Activated CD4-positive, alpha-beta memory T cell treated with anti-CD3 and anti-CD28 coated beads for 36 hours (primary cell): ENCODE data around the gene PTHLH. TPM values are rescaled to one million over a fixed set of nuclear protein-coding genes. Genes with fewer than 3 reads are reported as not detected.

Experiments
- CTCF ChIA-PET: fragments of 350-600 bp; sonication (Branson Sonifier 250); formaldehyde crosslinking; loops from one replicate; lab custom pipeline; 2021; ENCODE audit warnings: antibody characterized with exemption, inconsistent platforms; lab: Charles Lee
- POLR2A ChIA-PET: fragments of 350-600 bp; sonication (Branson Sonifier 250); formaldehyde crosslinking; loops from one replicate; lab custom pipeline; 2021; ENCODE audit warnings: antibody characterized with exemption; lab: Charles Lee
- DNase-seq: peaks from one replicate; pipeline ENCODE4 v3.0.0-alpha.2; 2020
- H3K27ac Mint-ChIP-seq: one replicate; pipeline ENCODE4 v1.8.0; 2021; ENCODE audit warnings: mixed read lengths
- H3K27me3 Mint-ChIP-seq: one replicate; pipeline ENCODE4 v1.8.0; 2021; ENCODE audit warnings: mixed read lengths
- H3K36me3 Mint-ChIP-seq: one replicate; pipeline ENCODE4 v1.8.0; 2021; ENCODE audit warnings: mixed read lengths
- H3K4me1 Mint-ChIP-seq: one replicate; pipeline ENCODE4 v1.8.0; 2021; ENCODE audit warnings: low read depth, mixed read lengths
- H3K4me3 Mint-ChIP-seq: one replicate; pipeline ENCODE4 v1.8.0; 2021; ENCODE audit warnings: mild to moderate bottlenecking, mixed read lengths
- H3K9me3 Mint-ChIP-seq: one replicate; pipeline ENCODE4 v1.8.0; 2021; ENCODE audit warnings: mixed read lengths
- intact Hi-C: fragments of 100-400 bp; cut with micrococcal nuclease; formaldehyde crosslinking; loops from one replicate; pipeline ENCODE4 v1.15.1; 2023
- total RNA-seq, 2 experiments: library from RNA; stranded (reverse); gene quantifications; one replicate each; pipeline ENCODE4 v1.2.3, GENCODE V29; 2021

PTHLH gene
- total RNA-seq = under 1 TPM in 1 of 2 experiments, not detected in 1; 0.12 TPM

DNA sequence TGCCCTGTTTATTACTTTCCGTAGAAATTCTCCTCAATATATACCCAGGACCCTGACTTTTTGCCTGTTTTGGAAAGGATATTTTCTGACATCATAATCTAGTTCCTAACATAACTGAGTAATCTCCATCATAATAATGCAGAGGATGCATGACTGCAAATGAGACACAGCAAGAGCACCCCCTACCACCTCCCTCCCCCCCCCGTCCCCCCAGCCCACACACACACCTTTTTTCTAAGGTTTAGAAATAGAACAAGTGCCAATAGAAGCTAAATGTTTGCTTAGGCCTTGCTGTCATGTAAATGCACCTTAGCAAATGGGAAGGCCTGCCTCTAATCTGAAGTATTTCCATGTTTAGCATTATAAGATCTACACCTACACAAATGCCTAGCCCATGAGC lies at the start of gene PTHLH:
Gene PTHLH (minus strand): TSS at position 13 of the 400 bp plus-strand sequence. CDS start 3,239 bp downstream, outside the sequence.
- CTCF ChIA-PET = interaction anchor here (1.3 kb wide), 1 partner anchor 32 kb away, joined by 4 read pairs; no protein-coding TSS in a partner anchor
- Mint-ChIP-seq H3K27ac (no peak within 1 kb of the TSS), H3K27me3 (peaks cover 75% of the 10 kb centered on the region), H3K4me1 (peaks cover 27% of the 10 kb centered on the region), H3K9me3 (no peaks in the 10 kb centered on the region), H3K36me3 (no peaks in the 10 kb centered on the region), H3K4me3 (no peak within 1 kb of the TSS)
- DNase-seq = no peak
- POLR2A ChIA-PET = no interaction called here
- intact Hi-C loops = loop anchor here (5.0 to 10.0 kb wide), 2 partner anchors 95 to 202 kb away; no protein-coding TSS in a partner anchor

DNA sequence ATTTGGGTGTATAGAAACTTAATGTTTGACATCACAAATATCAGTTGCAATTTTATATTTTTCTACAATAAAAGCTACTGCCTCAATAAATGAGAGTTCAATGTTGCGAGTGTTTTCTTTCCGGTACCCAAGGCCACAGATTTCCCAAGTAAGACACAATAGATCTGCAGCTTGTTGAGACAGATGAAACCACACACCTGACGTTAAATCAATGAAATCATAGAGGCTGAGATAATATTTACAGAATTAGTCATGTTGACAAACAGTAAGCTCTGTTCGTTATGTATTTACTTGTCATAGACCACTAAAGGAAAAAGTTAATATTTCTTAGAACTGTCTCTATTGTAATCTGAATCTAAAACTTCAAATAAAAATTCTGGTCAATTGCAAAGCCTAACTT lies 49.2 kb upstream of the PTHLH start:
- Mint-ChIP-seq H3K9me3 (no peaks in the 10 kb centered on the region), H3K4me1 (no peaks in the 10 kb centered on the region), H3K36me3 (no peaks in the 10 kb centered on the region), H3K4me3 (no peak overlapping the region), H3K27ac (no peak overlapping the region), H3K27me3 (peaks cover 11% of the 10 kb centered on the region)
- no peak for DNase-seq
- intact Hi-C loops = no loop called here
- POLR2A ChIA-PET = no interaction called here
- CTCF ChIA-PET = no interaction called here

DNA sequence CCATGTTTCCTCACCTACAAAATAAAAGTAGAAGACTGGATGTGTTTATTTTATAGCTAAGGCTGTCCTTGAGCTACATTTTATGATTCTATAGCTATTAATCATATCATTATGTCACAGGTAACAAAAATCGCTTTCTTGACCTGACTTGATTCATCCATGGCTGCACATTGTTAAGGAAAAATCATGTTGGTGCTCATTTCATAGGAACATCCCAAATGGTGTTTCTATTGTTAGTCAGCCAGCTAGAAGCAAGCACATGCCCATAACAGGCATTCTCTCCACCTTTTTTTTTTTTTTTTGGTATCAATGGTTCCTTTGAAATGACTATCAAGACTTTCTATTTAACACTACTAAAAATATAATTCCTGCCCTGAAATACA lies 45.3 kb upstream of the PTHLH start:
- intact Hi-C loops = no loop called here
- POLR2A ChIA-PET = no interaction called here
- Mint-ChIP-seq H3K27ac (no peak overlapping the region), H3K4me3 (no peak overlapping the region), H3K9me3 (no peaks in the 10 kb centered on the region), H3K27me3 (peaks cover 6% of the 10 kb centered on the region), H3K4me1 (no peaks in the 10 kb centered on the region), H3K36me3 (no peaks in the 10 kb centered on the region)
- DNase-seq = no peak
- CTCF ChIA-PET = no interaction called here

DNA sequence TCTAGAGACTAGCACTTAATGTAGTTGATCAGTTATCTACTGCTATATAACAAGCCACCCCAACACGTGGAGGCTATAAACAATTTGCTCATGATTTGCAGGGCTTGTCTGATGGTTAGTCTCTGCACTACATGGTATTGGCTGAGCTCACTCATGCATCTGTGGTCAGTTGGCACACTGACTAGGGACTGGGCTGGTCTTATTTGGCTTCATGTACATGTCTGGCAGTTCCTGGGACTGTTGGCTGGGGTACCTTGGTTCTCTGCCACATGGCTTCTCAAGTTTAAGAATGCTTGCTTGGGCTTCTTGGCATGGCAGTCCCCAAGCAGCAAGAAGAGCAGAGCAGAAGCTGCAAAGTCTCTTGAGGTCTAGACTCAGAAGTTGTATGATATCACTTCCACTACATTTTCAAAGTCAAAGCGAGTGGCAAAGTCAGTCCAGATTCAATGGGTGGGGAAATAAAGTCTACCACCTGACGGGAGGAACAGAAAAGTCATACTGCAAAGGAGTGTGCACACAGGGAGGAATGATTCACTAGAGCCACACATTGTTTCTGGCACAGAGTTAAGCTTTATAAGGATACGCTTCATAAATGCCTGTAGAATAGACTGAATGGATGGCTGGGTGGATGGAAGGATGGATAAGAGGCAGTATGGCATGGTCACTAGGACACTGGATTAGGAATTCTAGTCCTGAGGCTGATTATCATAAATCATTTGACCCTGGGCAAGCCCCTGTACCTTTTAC lies 44.8 kb upstream of the PTHLH start:
- H3K9me3 Mint-ChIP-seq = no peaks in the 10 kb centered on the region
- ChIA-PET CTCF (no interaction called here), POLR2A (no interaction called here)
- H3K36me3 Mint-ChIP-seq = no peaks in the 10 kb centered on the region
- H3K27ac Mint-ChIP-seq = no peak overlapping the region
- H3K4me1 Mint-ChIP-seq = no peaks in the 10 kb centered on the region
- no peak overlapping the region for H3K4me3 Mint-ChIP-seq
- no peak for DNase-seq
- intact Hi-C loops = no loop called here
- no peaks in the 10 kb centered on the region for H3K27me3 Mint-ChIP-seq

DNA sequence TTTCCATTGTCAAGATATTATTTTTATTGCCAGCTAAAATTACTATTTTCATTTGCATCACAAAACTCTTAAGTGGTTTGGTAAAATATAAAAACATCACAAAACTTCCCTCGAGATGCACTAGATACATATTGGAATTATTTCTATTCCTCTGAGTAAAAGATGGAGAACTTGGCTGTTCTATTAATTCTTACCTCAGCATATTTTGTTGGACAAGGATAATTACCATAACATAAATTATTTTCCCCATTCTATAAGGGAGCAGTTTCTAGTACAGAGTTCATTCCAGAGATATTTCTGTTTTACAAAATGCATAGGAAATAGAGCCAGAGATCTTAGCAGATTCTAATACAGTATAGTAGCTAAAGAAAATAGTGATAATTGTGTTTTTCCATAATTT lies 42.6 kb upstream of the PTHLH start:
- DNase-seq = no peak
- CTCF ChIA-PET = no interaction called here
- intact Hi-C loops = no loop called here
- no peak overlapping the region for H3K27ac Mint-ChIP-seq
- no peak overlapping the region for H3K4me3 Mint-ChIP-seq
- H3K4me1 Mint-ChIP-seq = no peaks in the 10 kb centered on the region
- no peaks in the 10 kb centered on the region for H3K36me3 Mint-ChIP-seq
- peaks cover 2% of the 10 kb centered on the region for H3K27me3 Mint-ChIP-seq
- POLR2A ChIA-PET = no interaction called here
- H3K9me3 Mint-ChIP-seq = no peaks in the 10 kb centered on the region

DNA sequence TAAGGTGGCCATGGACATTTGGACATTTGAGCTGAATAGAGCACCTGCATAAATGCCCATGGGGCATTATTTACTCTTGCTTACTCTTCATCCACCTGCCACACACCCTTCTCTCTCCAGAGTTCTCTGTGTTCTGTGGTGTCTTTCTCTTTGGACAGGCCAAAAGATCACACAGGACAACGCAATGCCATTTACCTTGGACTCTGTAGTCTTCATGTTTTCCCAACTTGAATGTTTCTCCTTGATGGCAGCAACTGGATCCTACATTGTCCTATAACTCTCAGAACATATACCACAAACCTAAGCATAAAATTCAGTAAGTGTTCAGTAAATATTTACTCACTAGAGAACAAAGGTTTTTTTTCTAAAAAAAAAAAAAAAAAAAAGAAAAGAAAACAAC lies 41.7 kb upstream of the PTHLH start:
- DNase-seq = no peak
- intact Hi-C loops = no loop called here
- CTCF ChIA-PET = no interaction called here
- no peaks in the 10 kb centered on the region for H3K36me3 Mint-ChIP-seq
- no peak overlapping the region for H3K27ac Mint-ChIP-seq
- H3K4me1 Mint-ChIP-seq = no peaks in the 10 kb centered on the region
- no peak overlapping the region for H3K4me3 Mint-ChIP-seq
- POLR2A ChIA-PET = no interaction called here
- no peaks in the 10 kb centered on the region for H3K9me3 Mint-ChIP-seq
- H3K27me3 Mint-ChIP-seq = peaks cover 3% of the 10 kb centered on the region

DNA sequence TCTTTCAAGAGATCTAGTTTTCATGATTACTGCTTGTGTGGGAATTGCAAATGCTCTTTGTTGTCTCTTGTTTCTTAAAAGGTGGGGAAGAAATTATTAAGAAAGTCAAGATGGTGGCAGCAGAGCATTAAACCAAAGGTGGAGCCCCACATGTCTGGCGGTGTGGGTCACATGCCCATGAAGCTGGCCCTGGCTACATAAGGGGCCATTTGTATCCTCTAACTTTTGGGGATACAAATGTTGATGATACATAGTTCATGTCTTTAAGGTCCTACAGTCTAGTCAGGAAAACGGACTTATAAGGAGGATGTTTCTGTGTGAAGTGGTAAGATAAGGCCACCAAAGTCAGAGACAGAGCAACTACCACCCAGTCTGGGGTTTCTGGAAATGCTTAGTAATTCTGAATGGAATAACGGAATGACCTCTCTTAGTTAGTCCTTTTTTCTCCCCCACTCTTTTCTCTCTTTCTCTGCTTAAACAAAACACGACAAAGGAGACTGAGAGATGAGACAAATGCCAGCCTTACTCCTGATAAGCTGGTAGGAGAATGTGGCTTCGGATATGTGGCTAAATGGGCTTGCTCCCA lies 39.9 kb upstream of the PTHLH start:
- intact Hi-C loops = no loop called here
- H3K27ac Mint-ChIP-seq = no peak overlapping the region
- H3K4me1 Mint-ChIP-seq = no peaks in the 10 kb centered on the region
- H3K9me3 Mint-ChIP-seq = no peaks in the 10 kb centered on the region
- H3K27me3 Mint-ChIP-seq = peaks cover 5% of the 10 kb centered on the region
- no peak for DNase-seq
- CTCF ChIA-PET = no interaction called here
- POLR2A ChIA-PET = no interaction called here
- no peaks in the 10 kb centered on the region for H3K36me3 Mint-ChIP-seq
- H3K4me3 Mint-ChIP-seq = no peak overlapping the region

DNA sequence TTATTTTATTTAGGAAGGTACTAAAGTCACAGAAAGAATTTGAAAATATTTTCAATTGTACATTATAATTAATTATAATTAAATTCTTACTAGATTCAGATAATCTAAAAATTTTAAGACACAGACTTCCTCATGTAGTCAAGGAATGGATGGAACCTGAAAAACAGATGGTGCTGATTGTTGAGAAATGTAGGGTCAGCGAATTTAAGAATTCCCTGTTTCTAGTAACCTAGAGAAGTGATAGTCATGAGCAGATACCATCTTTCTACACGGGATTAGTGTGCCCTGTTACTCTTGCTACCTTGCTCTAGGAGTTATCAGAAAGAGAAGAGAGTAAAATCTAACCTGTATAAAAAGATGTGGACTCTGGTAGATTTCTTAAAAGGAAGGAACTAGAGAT lies 37.5 kb upstream of the PTHLH start:
- no peak for DNase-seq
- Mint-ChIP-seq H3K27me3 (peaks cover 5% of the 10 kb centered on the region), H3K4me3 (no peak overlapping the region), H3K27ac (no peak overlapping the region), H3K4me1 (no peaks in the 10 kb centered on the region), H3K36me3 (no peaks in the 10 kb centered on the region), H3K9me3 (peaks cover 2% of the 10 kb centered on the region)
- CTCF ChIA-PET = no interaction called here
- POLR2A ChIA-PET = no interaction called here
- intact Hi-C loops = no loop called here

DNA sequence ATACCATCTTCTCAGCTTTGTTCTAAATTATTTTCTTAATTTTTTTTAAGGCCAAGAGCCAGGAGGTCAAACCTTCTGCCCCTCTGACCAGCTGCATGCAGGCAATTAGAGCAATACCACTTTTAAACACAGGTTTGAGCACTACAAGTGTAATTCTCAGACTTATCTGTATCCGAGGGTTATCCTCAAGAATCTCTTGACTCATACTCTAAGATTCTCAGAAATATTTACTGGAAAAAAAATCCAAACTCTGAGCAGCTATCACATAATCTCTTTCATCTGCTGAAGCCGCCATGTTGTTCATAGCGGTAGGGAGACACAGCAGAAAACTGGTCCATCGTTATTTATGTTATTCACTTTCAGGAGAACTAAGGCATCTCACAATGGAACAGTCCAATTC lies 27.4 kb upstream of the PTHLH start:
- Mint-ChIP-seq H3K36me3 (no peaks in the 10 kb centered on the region), H3K27ac (no peak overlapping the region), H3K4me1 (no peaks in the 10 kb centered on the region), H3K9me3 (no peaks in the 10 kb centered on the region), H3K4me3 (no peak overlapping the region), H3K27me3 (no peaks in the 10 kb centered on the region)
- CTCF ChIA-PET = no interaction called here
- POLR2A ChIA-PET = no interaction called here
- intact Hi-C loops = no loop called here
- DNase-seq = no peak

DNA sequence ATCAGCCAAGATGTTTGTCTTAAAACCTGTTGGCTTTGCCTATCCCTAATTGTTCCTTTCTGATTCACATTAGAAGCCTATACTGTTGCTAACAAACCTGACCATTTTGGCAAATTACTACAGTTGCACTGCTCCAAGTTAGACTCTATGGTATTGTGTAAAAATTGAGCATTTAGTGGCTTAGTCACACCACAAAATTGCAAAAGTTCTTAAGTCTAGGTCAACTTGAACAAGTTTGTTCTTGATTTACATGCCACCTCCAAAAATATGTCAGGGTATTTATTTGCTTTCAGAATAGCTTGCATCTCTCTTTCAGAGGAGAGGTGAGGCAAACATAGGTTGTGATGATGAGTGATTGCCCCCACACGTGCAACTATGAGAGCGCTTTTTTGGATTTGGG lies 27.0 kb upstream of the PTHLH start:
- H3K36me3 Mint-ChIP-seq = no peaks in the 10 kb centered on the region
- no peaks in the 10 kb centered on the region for H3K27me3 Mint-ChIP-seq
- CTCF ChIA-PET = no interaction called here
- no peak for DNase-seq
- H3K4me3 Mint-ChIP-seq = no peak overlapping the region
- H3K4me1 Mint-ChIP-seq = no peaks in the 10 kb centered on the region
- POLR2A ChIA-PET = no interaction called here
- H3K9me3 Mint-ChIP-seq = no peaks in the 10 kb centered on the region
- intact Hi-C loops = no loop called here
- H3K27ac Mint-ChIP-seq = no peak overlapping the region

DNA sequence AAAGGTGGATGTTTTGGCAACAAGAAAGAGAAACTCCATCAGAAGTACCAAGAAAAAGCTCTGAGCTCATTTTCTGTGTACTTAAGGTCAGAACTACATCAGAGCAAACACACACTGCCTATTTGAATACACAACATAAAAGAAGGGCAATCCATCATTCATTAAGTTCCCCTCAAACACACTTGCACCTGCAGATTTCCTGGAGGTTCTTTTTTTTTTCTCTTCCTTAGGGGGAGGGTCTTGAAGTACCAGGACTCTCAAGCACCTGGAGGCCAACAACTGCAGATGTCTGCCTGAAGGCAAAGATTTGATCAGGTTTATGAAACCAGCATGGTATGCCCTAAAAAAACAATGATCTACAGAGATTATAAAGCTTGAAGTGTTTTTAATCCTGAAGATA lies 26.1 kb upstream of the PTHLH start:
- no peak for DNase-seq
- H3K27ac Mint-ChIP-seq = no peak overlapping the region
- no peaks in the 10 kb centered on the region for H3K4me1 Mint-ChIP-seq
- H3K9me3 Mint-ChIP-seq = no peaks in the 10 kb centered on the region
- H3K36me3 Mint-ChIP-seq = no peaks in the 10 kb centered on the region
- H3K27me3 Mint-ChIP-seq = no peaks in the 10 kb centered on the region
- ChIA-PET CTCF (no interaction called here), POLR2A (no interaction called here)
- intact Hi-C loops = no loop called here
- no peak overlapping the region for H3K4me3 Mint-ChIP-seq

DNA sequence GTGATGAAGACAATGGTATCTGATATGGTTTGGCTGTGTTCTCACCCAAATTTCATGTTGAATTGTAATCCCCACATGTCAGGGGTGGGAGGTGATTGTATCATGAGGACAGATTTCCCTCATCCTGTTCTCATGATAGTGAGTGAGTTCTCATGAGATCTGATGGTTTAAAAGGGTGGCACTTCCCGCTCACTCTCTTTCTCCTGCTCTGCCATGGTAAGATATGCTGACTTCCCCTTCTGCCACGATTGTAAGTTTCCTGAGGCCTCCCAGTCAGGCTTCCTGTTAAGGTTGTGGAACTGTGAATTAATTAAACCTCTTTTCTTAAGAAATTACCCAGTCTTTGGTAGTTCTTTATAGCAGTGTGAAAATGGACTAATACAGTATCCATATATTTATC lies 25.6 kb upstream of the PTHLH start:
- ChIA-PET POLR2A (no interaction called here), CTCF (no interaction called here)
- no peaks in the 10 kb centered on the region for H3K4me1 Mint-ChIP-seq
- no peak overlapping the region for H3K27ac Mint-ChIP-seq
- no peaks in the 10 kb centered on the region for H3K36me3 Mint-ChIP-seq
- no peak for DNase-seq
- no peaks in the 10 kb centered on the region for H3K9me3 Mint-ChIP-seq
- intact Hi-C loops = no loop called here
- H3K27me3 Mint-ChIP-seq = no peaks in the 10 kb centered on the region
- H3K4me3 Mint-ChIP-seq = no peak overlapping the region

DNA sequence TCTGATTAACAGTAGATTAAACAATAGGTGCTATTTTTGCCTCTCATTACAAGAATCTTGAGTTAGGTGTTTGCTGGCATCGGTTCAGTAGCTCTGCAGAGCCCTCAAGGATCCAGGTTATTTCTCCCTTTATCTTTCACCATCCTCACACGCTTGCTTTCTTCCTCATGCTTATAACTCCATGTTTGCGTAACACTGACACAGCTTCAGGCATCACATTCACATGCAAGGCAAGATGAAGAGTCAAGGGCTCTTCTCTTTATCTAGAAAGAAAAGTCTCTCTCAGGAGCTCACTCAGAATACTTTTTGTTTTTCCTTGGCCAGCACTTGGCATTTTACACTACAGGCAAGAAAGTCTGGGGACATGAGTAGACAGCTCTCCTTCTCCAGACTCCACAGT lies 24.2 kb upstream of the PTHLH start:
- no peak overlapping the region for H3K27ac Mint-ChIP-seq
- intact Hi-C loops = no loop called here
- ChIA-PET POLR2A (no interaction called here), CTCF (no interaction called here)
- H3K9me3 Mint-ChIP-seq = no peaks in the 10 kb centered on the region
- H3K27me3 Mint-ChIP-seq = no peaks in the 10 kb centered on the region
- H3K4me3 Mint-ChIP-seq = no peak overlapping the region
- no peaks in the 10 kb centered on the region for H3K36me3 Mint-ChIP-seq
- no peak for DNase-seq
- no peaks in the 10 kb centered on the region for H3K4me1 Mint-ChIP-seq
